GM08714 (cell line): ENCODE data around the gene CTRB2.
"Not testable (repeated sequence)": the region's sequence is repeated elsewhere in the genome, so short reads cannot be mapped to it uniquely, and the experiment has no call there.

ENCODE experiments used
- H3K4me3 ChIP-seq: fragments of 200-500 bp; sonication (Bioruptor generic); 2 replicates; pipeline ENCODE4 v1.5.1; 2014; ENCODE audit warnings: mild to moderate bottlenecking, low read length, inconsistent platforms
- ZNF274 ChIP-seq: IDR thresholded peaks from 2 replicates; pipeline ENCODE4 v1.6.1; 2012; ENCODE audit warnings: mild to moderate bottlenecking, low read depth, low read length

CTRB2 gene

GRCh38 chr16:75225092-75225491, 18.1 kb upstream of the CTRB2 start:
- TF ChIP-seq ZNF274 = no peak

GRCh38 chr16:75224306-75225082, 17.5 kb upstream of the CTRB2 start:
- no peak overlapping the region for H3K4me3 ChIP-seq
- no peak for TF ChIP-seq ZNF274

More at GRCh38 chr16:75225092-75225491, 18.1 kb upstream of the CTRB2 start:
- no peak overlapping the region for H3K4me3 ChIP-seq

GRCh38 chr16:75223129-75223528, 16.2 kb upstream of the CTRB2 start:
- not testable (repeated sequence) for H3K4me3 ChIP-seq

- no peak overlapping the region for H3K4me3 ChIP-seq
- TF ChIP-seq ZNF274 = no peak
Observed at GRCh38 chr16:75222271-75222783, 15.4 kb upstream of the CTRB2 start.

- H3K4me3 ChIP-seq = no peak overlapping the region; the same call in 1 of the 2 replicates
- TF ChIP-seq ZNF274 = no peak
Observed at GRCh38 chr16:75219838-75220237, 12.9 kb upstream of the CTRB2 start.

GRCh38 chr16:75219088-75219487, 12.1 kb upstream of the CTRB2 start:
- H3K4me3 ChIP-seq = no peak overlapping the region
- no peak for TF ChIP-seq ZNF274

GRCh38 chr16:75218256-75219076, 11.5 kb upstream of the CTRB2 start, which contains the start of gene CTRB1:
Gene CTRB1 (plus strand): TSS chr16:75218988. CDS start chr16:75219008, 20 bp downstream.
- H3K4me3 ChIP-seq = no peak within 1 kb of the TSS; the same call in 1 of the 2 replicates

GRCh38 chr16:75217389-75217851, 10.5 kb upstream of the CTRB2 start:
- TF ChIP-seq ZNF274 = no peak
- H3K4me3 ChIP-seq = no peak overlapping the region

More at GRCh38 chr16:75218256-75219076, 11.5 kb upstream of the CTRB2 start, which contains the start of gene CTRB1:
- TF ChIP-seq ZNF274 = no peak

GRCh38 chr16:75216576-75216975, 9.6 kb upstream of the CTRB2 start:
- no peak for TF ChIP-seq ZNF274
- no peak overlapping the region for H3K4me3 ChIP-seq

- no peak overlapping the region for H3K4me3 ChIP-seq
- TF ChIP-seq ZNF274 = no peak
Observed at GRCh38 chr16:75216127-75216526, 9.2 kb upstream of the CTRB2 start.

GRCh38 chr16:75211286-75211685, 4.3 kb upstream of the CTRB2 start:
- H3K4me3 ChIP-seq = not testable (repeated sequence)

- H3K4me3 ChIP-seq = no peak overlapping the region
- TF ChIP-seq ZNF274 = no peak
Observed at GRCh38 chr16:75209944-75210343, 3.0 kb upstream of the CTRB2 start.

- H3K4me3 ChIP-seq = not testable (repeated sequence)
Observed at GRCh38 chr16:75209514-75209913, 2.6 kb upstream of the CTRB2 start.

- H3K4me3 ChIP-seq = no peak overlapping the region
- TF ChIP-seq ZNF274 = no peak
Observed at GRCh38 chr16:75208861-75209505, 2.0 kb upstream of the CTRB2 start.

- H3K4me3 ChIP-seq = no peak overlapping the region
- TF ChIP-seq ZNF274 = no peak
Observed at GRCh38 chr16:75208242-75208825, 1.4 kb upstream of the CTRB2 start.
